HepG2 (cell line): ENCODE measurements around the gene SLU7. TPM values are rescaled to one million over a fixed set of nuclear protein-coding genes. Genes with fewer than 3 reads are reported as not detected.

ENCODE experiments used
- CHD4 ChIP-seq: fragments of 200-600 bp; sonication (generic); IDR thresholded peaks from 2 replicates; pipeline ENCODE4 v1.7.0; 2017; ENCODE audit warnings: mild to moderate bottlenecking, low read length, borderline replicate concordance
- DR1 ChIP-seq: sonication (generic); formaldehyde crosslinking; IDR thresholded peaks from 2 replicates; pipeline ENCODE4 v1.8.0; 2021; ENCODE audit warnings: mild to moderate bottlenecking, missing genetic modification reagents, inconsistent platforms
- EED ChIP-seq: sonication (generic); formaldehyde crosslinking; IDR thresholded peaks from 2 replicates; pipeline ENCODE4 v1.5.0; 2020; ENCODE audit warnings: mild to moderate bottlenecking, missing genetic modification reagents
- ELF1 ChIP-seq: sonication (generic); formaldehyde crosslinking; IDR thresholded peaks from 2 replicates; pipeline ENCODE4 v1.4.0; 2020; ENCODE audit warnings: missing genetic modification reagents
- HNF1A ChIP-seq, 2 experiments: sonication (generic) in 1 of 2; formaldehyde crosslinking in 1 of 2; IDR thresholded peaks; 2 replicates each; pipeline versions ENCODE4 v1.4.0 to v1.6.1; 2016 to 2020; ENCODE audit warnings: borderline replicate concordance in 1 of 2, low read depth in 1 of 2, mild to moderate bottlenecking in 1 of 2, missing genetic modification reagents in 1 of 2
- RFX1 ChIP-seq: fragments of 450-650 bp; IDR thresholded peaks from 2 replicates; pipeline ENCODE4 v1.6.1; 2017
- RFX3 ChIP-seq: IDR thresholded peaks from 2 replicates; pipeline ENCODE4 v1.6.1; 2016; ENCODE audit warnings: missing biosample characterization, missing genetic modification reagents
- SNAPC2 ChIP-seq: sonication (generic); formaldehyde crosslinking; IDR thresholded peaks from 2 replicates; pipeline ENCODE4 v1.8.1; 2022; ENCODE audit warnings: mild to moderate bottlenecking, missing genetic modification reagents
- TBL1XR1 ChIP-seq: fragments of 150-350 bp; IDR thresholded peaks from 2 replicates; pipeline ENCODE4 v1.6.1; 2014; ENCODE audit warnings: borderline replicate concordance, low read length; ENCODE audit not compliant: partially characterized antibody
- TGIF2 ChIP-seq: IDR thresholded peaks from 2 replicates; pipeline ENCODE4 v1.6.1; 2016; ENCODE audit warnings: control low read depth, missing compliant biosample characterization
- TIGD3 ChIP-seq: sonication (generic); formaldehyde crosslinking; IDR thresholded peaks from 2 replicates; pipeline ENCODE4 v1.5.1; 2020; ENCODE audit warnings: mild to moderate bottlenecking, missing genetic modification reagents, borderline replicate concordance
- ZKSCAN5 ChIP-seq: sonication (generic); formaldehyde crosslinking; IDR thresholded peaks from 2 replicates; pipeline ENCODE4 v1.5.1; 2020; ENCODE audit warnings: mild to moderate bottlenecking, missing genetic modification reagents
- ZNF264 ChIP-seq: sonication (generic); formaldehyde crosslinking; IDR thresholded peaks from 2 replicates; pipeline ENCODE4 v1.4.0; 2020; ENCODE audit warnings: missing genetic modification reagents
- ZNF354B ChIP-seq: sonication (generic); formaldehyde crosslinking; IDR thresholded peaks from 2 replicates; pipeline ENCODE4 v1.8.0; 2022; ENCODE audit warnings: mild to moderate bottlenecking, missing genetic modification reagents
- ZNF615 ChIP-seq: sonication (generic); formaldehyde crosslinking; IDR thresholded peaks from 2 replicates; pipeline ENCODE4 v1.5.0; 2020; ENCODE audit warnings: mild to moderate bottlenecking, missing genetic modification reagents, borderline replicate concordance
- ZNF766 ChIP-seq: sonication (generic); formaldehyde crosslinking; IDR thresholded peaks from 2 replicates; pipeline ENCODE4 v1.5.0; 2020; ENCODE audit warnings: missing genetic modification reagents, borderline replicate concordance
- ZNF841 ChIP-seq: sonication (generic); formaldehyde crosslinking; IDR thresholded peaks from 2 replicates; pipeline ENCODE4 v1.8.1; 2023; ENCODE audit warnings: missing genetic modification reagents, borderline replicate concordance
- ZNF878 ChIP-seq: sonication (generic); formaldehyde crosslinking; IDR thresholded peaks from 2 replicates; pipeline ENCODE4 v1.8.1; 2023; ENCODE audit warnings: mild to moderate bottlenecking, missing genetic modification reagents, moderate library complexity
- ZSCAN5A ChIP-seq: sonication (generic); formaldehyde crosslinking; IDR thresholded peaks from 2 replicates; pipeline ENCODE4 v1.8.0; 2022; ENCODE audit warnings: mild to moderate bottlenecking, missing genetic modification reagents, borderline replicate concordance
- polyA plus RNA-seq, 8 experiments: library from polyadenylated mRNA; depleted of rRNA in 3 of 8; stranded (reverse) in 7 of 8; unstranded in 1 of 8; fragments of >200 nt; fragmentation: Illumina TruSeq in 4 of 8; extraction: Trizol in 4 of 8; gene quantifications; 2 replicates each; pipeline versions ENCODE4 v1.2.1 to v1.2.3, GENCODE V29; 2011 to 2016; ENCODE audit warnings: low read depth in 4 of 8, missing spikeins in 1 of 8, mixed read lengths in 1 of 8; ENCODE audit not compliant: insufficient read depth in 1 of 8
- total RNA-seq, 5 experiments: library from RNA; depleted of rRNA; stranded (reverse); fragments of >200 nt; fragmentation: Illumina TruSeq; extraction: Trizol; gene quantifications; 2 replicates each; pipeline ENCODE4 v1.2.3, GENCODE V29; 2016; ENCODE audit warnings: low read depth in 1 of 5
- TF ChIP-seq, protein P1 (sequence below): sonication (generic); formaldehyde crosslinking; IDR thresholded peaks from 2 replicates; pipeline ENCODE4 v1.4.0; 2020; ENCODE audit warnings: mild to moderate bottlenecking, missing genetic modification reagents

Gene SLU7
- total and polyA plus RNA-seq, 2 of the 13 experiments (the other 11 are each of a cell fraction or from before 2014, with no cell fraction given), result 24.0 to 39.2 TPM

GRCh38 chr5:160399402-160400353, 19.2 kb downstream of the SLU7 start, which contains the start of gene FAM200C (continued):
- TF ChIP-seq HNF1A (IDR thresholded peaks at IDR 0.05; ENCODE audit: low read depth), result no peak
- no peak; the same call in 1 of the 2 replicates for TF ChIP-seq HNF1A (CRISPR knock-in tag; IDR thresholded peaks at IDR 0.05; ENCODE audit: borderline replicate concordance)
- no peak for TF ChIP-seq ZNF878 (CRISPR knock-in tag)
- TF ChIP-seq ZNF264 (CRISPR knock-in tag), result no peak
- no peak for TF ChIP-seq TBL1XR1
- no peak for TF ChIP-seq ZNF841 (CRISPR knock-in tag)
- TF ChIP-seq RFX1, result no peak
- TF ChIP-seq TGIF2 (CRISPR knock-in tag), result no peak
- TF ChIP-seq CHD4, result no peak
- TF ChIP-seq ZNF766, result no peak; the same call in 1 of the 2 replicates
- peak; percentile 28; the same call in 1 of the 2 replicates for TF ChIP-seq ZSCAN5A (CRISPR knock-in tag)
- TF ChIP-seq ZNF354B (CRISPR knock-in tag), result no peak
- TF ChIP-seq TIGD3, result no peak
- no peak for TF ChIP-seq ZNF615
- TF ChIP-seq, protein P1, sequence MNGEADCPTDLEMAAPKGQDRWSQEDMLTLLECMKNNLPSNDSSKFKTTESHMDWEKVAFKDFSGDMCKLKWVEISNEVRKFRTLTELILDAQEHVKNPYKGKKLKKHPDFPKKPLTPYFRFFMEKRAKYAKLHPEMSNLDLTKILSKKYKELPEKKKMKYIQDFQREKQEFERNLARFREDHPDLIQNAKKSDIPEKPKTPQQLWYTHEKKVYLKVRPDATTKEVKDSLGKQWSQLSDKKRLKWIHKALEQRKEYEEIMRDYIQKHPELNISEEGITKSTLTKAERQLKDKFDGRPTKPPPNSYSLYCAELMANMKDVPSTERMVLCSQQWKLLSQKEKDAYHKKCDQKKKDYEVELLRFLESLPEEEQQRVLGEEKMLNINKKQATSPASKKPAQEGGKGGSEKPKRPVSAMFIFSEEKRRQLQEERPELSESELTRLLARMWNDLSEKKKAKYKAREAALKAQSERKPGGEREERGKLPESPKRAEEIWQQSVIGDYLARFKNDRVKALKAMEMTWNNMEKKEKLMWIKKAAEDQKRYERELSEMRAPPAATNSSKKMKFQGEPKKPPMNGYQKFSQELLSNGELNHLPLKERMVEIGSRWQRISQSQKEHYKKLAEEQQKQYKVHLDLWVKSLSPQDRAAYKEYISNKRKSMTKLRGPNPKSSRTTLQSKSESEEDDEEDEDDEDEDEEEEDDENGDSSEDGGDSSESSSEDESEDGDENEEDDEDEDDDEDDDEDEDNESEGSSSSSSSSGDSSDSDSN (CRISPR knock-in tag), result peak; percentile 75
- 0 out of 2 replicates have a peak, but pooled peaks have one; percentile 46 for TF ChIP-seq EED (CRISPR knock-in tag)
- peak; percentile 69 for TF ChIP-seq ELF1 (CRISPR knock-in tag)
- no peak for TF ChIP-seq ZKSCAN5 (CRISPR knock-in tag)
- peak; percentile 80 for TF ChIP-seq DR1 (CRISPR knock-in tag)
- TF ChIP-seq RFX3 (CRISPR knock-in tag), result no peak
- TF ChIP-seq SNAPC2, result no peak
